ENCODE results near the gene RAB43.
"Not testable (repeated sequence)": the region's sequence is repeated elsewhere in the genome, so short reads cannot be mapped to it uniquely, and the experiment has no call there.

The RAB43 gene

GRCh38 chr3:129121792-129122411, at the start of gene RAB43:
Gene RAB43 (minus strand): TSS chr3:129121804. CDS start chr3:129121489, 315 bp downstream.
- DNase-seq (ENCODE audit: low read depth), result peak; percentile 84

GRCh38 chr3:129166579-129167332, 45.2 kb upstream of the RAB43 start:
- DNase-seq (ENCODE audit: low read depth), result no peak

- not testable (repeated sequence) for DNase-seq (ENCODE audit: low read depth)
Measured at GRCh38 chr3:129165594-129165993, 44.0 kb upstream of the RAB43 start.

- no peak for DNase-seq (ENCODE audit: low read depth)
Measured at GRCh38 chr3:129164500-129164899, 42.9 kb upstream of the RAB43 start.

GRCh38 chr3:129162729-129163579, 41.4 kb upstream of the RAB43 start:
- no peak for DNase-seq (ENCODE audit: low read depth)

GRCh38 chr3:129161860-129162271, 40.3 kb upstream of the RAB43 start:
- DNase-seq (ENCODE audit: low read depth), result peak; percentile 29

GRCh38 chr3:129160891-129161859, 39.6 kb upstream of the RAB43 start, which contains the start of gene ISY1:
Gene ISY1 (minus strand): TSS chr3:129161063. CDS start chr3:129160975, 88 bp downstream.
- peak; percentile 96 for DNase-seq (ENCODE audit: low read depth)

GRCh38 chr3:129144786-129145185, 23.2 kb upstream of the RAB43 start:
- no peak for DNase-seq (ENCODE audit: low read depth)

- DNase-seq (ENCODE audit: low read depth), result not testable (repeated sequence)
Measured at GRCh38 chr3:129141011-129141410, 19.4 kb upstream of the RAB43 start.

GRCh38 chr3:129139911-129140310, 18.3 kb upstream of the RAB43 start:
- DNase-seq (ENCODE audit: low read depth), result no peak

GRCh38 chr3:129136275-129136674, 14.7 kb upstream of the RAB43 start:
- DNase-seq (ENCODE audit: low read depth), result not testable (repeated sequence)

GRCh38 chr3:129132097-129132866, 10.7 kb upstream of the RAB43 start:
- no peak for DNase-seq (ENCODE audit: low read depth)

GRCh38 chr3:129131465-129132088, 10.0 kb upstream of the RAB43 start:
- DNase-seq (ENCODE audit: low read depth), result no peak

- no peak for DNase-seq (ENCODE audit: low read depth)
Measured at GRCh38 chr3:129130291-129130813, 8.7 kb upstream of the RAB43 start.

- DNase-seq (ENCODE audit: low read depth), result no peak
Measured at GRCh38 chr3:129128357-129129155, 7.0 kb upstream of the RAB43 start.

- no peak for DNase-seq (ENCODE audit: low read depth)
Measured at GRCh38 chr3:129126726-129127280, 5.2 kb upstream of the RAB43 start.

- peak; percentile 72 for DNase-seq (ENCODE audit: low read depth)
Measured at GRCh38 chr3:129123314-129124060, 1.9 kb upstream of the RAB43 start.

All from EH (cell line).